GM04503 (cell line): ENCODE measurements around the gene MAPK7.
A peak's percentile ranks its signal among the peaks of the same experiment; 100 is the strongest.

Experiments
- DNase-seq: peaks from one replicate; pipeline ENCODE4 v3.0.0-alpha.2; 2012; ENCODE audit warnings: low read depth

MAPK7 gene

DNA sequence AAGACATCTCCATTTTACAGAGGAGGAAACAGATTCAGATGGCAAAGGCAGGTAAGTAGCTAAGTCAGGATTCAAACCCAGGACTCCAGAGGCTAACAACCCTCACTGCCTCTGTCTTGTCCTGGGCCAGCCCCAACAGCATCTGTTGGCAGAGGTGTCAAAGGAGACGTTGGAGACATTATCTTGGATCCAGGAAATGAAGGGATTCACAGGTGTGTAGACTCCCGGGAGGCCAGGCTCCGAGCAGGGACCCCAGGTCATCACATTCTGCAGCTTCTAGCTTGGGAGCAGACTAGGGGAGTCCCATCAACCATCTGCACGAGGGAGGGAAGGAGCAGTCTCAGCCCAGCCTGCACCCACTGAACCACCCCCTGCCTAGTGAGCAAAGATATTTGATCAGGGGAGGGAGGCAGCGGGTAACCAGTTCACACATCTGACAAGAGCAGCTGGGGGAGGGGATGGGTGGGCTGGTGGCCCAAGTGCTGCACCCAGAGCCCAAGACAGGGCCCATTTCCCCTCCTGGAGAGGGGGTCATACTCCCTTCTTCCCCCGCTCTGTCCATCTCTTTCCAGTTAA lies 14.8 kb upstream of the MAPK7 start:
- no peak for DNase-seq

DNA sequence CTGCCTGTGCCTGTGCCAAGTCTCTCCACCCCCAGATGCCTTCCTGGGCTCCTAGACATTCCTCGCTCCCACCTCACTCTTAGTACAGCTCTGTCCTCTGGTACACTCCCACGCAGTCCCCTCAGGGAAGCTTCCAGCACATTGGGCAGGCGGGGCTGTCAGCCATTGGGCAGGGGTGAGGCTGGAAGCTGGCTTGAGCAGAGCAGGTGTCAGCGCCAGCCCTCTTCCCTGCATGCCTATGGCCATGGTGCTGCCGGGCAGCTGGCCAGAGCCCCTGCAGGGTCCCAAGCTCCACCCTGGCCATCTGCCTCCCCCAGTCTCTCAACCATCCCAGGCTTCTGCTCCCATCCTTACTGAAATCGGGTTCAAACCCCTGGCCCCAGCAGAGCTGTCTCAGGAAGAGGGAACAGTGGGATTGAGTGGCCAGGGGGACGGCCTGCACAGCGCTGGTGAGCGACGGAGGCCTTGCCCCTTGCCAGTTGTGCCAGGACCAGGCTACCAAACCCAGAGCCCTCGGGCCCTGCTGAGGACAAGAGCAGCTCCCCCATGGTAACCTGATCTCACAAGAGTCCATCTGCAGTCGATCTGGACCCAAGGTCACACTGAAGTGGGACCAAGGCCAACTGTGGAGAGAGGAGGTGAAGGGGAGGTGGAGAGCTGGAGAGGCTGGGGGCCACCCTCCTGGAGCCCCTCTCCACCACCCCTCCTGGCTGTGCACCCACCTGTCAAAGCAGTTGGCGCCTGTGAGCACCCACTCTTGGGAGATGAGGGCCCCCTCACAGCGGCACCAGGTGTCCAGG lies 13.4 kb upstream of the MAPK7 start:
- DNase-seq = no peak

DNA sequence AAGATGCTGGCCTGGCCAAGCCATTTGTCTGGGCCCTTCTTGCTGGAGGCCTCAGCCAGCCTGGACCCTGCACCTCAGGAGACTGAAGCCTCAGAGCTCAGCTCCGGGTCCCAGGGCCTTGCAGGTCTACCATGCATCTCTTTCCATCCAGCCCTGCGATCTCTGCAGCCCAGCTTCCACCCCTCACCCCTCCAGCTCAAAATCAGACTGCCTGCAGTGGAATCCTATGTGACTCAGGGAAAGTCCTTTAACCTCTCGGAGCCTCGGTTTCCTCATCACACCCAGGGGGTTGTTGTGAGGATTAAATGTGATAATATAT lies 12.8 kb upstream of the MAPK7 start:
- no peak for DNase-seq

DNA sequence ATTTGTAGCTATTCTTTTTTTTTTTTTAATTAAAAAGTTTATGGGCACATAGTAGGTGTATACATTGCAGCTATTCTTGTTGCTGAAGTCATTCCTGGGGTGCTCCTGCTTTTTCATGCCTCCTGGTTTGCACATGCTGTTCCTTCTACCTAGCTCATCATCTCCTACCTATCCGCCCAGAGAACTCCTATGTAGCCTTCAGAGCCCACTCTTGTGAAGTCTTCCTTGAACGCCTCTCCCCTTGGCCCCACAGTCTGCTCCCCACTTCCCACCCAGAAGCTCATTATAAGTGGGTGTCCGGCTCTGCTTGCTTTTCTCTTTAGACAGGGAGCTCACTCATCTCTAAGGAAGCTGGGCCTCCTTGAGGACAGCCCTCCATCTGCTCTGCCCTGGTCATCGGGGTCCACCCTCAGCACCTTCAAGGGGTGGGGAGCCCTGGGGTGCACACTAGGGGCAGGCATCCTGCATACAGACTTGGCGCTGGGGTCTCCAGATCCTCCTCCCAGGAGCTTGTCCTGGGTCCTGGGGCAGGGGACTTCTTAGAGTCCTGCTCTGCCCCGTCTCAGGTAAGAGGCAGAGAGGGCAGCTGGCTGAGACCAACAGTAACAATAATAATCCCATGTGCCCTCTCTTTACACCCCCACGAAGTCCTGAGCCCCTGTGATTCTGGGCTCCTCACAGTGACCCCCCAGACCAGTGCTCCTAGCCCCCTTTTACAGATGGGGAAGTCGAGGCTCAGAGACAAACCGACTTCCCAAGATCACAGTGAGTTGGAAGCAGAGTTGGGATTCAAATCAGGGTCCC lies 12.3 kb upstream of the MAPK7 start:
- DNase-seq = no peak

DNA sequence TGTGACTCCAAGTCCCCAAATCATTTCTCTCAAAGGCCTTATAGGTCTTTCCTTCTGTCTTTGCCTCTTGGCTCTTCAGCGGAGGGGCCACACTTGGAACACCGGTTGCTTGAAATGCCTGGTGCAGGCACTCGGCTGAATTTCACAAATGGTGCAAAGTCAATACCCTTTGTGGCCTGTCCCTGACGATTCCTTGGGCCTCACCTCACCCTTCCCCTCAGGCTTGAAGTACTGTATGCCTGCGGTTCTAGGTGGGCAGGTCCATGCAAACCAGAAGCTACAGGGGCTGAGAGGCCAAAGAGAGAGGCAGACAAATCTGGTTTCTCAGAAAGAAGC lies 11.7 kb upstream of the MAPK7 start:
- no peak for DNase-seq

DNA sequence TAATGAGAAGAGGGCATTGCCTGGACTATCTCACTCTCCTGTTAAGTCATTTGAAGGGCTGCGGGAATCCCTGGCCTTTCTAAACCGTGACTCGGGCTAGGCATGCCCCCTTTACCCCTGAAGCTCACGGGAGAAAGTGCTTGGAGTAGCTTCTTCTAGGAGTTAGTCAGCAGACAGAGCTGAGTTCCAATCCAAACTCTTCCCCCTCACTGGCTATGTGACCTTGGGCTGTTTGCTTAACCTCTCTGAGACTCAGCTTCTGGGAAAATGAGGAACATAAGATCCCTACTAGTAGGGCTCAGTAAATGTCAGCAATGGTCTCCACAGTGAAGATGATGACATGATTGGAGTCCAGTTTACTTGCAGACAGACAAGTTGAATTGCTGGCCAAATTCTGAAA lies 10.1 kb upstream of the MAPK7 start:
- DNase-seq = no peak

DNA sequence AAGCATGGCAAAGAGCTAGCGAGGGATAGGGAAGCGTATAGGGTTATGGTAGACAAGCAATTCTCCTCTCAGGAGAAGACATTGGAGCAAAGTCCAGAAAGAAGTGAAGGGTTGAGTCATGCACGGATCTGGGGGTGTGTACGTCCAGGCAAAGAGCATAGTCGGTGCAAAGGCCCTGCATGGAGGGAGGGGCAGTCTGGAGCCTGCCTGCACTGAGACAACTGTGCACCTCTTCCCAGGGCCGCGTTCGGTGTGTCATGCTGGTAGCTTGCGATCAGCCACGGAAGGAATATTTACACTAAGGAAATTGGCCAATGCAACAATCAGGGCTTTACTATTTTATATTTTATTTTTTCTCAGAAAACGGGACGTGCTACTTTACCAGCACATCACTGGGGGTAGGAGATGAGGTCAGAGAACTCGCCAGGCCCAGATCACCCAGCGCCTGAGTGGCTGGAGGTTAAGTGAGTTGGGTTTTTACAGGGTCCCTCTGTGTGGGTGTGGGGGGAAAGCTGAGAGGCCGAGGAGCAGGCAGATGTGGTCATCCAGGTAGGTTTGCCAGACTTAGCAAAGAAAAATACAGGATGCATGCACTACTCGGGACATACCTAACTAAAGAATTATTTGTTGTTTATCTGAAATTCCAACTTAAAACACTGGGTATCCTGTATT lies 9.1 kb upstream of the MAPK7 start:
- DNase-seq = no peak

DNA sequence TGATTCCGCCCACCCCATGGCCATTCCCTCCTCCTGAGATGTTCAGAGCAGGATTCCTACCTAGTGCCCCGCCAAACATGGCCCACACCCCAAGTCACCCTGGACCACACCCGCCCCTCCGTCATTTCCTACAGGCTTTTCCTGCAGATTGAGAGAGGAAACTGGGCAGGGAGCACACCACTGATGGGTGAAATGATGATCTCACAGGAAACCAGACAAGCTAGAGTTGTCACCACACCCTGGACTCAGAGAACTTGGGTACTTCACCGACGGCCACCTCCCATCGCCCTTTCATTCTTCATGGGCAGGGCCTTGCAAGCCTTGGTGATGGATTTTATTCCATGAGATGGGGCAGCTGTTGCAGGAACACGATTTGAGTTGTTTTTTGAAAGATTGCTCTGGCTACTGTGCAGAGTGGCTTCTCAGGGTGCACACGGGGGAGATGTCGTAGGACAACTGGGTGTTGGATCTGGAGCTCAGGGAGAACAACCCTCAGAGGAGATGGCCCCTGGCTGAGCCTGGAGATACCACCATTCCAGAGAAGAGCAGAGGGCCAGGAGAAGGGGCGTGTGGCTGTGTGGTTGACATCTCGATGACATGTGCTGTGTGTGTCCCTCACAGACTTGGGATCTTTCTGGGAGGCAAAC lies 8.3 kb upstream of the MAPK7 start:
- no peak for DNase-seq

DNA sequence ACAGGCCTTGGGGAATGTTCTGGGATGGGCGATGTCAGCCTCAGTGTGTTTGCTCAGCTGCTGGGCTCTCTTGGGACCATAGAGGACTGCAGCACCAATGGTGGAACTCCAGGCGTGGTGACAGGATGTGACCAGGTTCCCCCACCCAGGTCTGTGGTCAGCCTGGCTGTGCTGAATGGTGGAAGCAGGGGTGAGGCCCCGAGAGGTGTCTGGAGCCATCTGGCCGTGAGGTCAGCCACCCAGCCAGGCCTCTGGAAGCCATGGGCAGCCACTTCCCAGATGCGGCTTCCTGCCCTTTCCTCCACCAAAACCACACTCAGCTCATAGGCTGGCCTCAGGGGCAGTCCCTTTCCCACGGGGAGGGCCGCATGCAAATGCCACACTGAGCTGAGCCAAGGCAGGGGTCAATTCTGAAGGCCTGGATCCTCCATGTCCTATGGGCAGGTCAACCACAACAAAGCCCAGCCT lies 7.8 kb upstream of the MAPK7 start:
- DNase-seq = no peak

DNA sequence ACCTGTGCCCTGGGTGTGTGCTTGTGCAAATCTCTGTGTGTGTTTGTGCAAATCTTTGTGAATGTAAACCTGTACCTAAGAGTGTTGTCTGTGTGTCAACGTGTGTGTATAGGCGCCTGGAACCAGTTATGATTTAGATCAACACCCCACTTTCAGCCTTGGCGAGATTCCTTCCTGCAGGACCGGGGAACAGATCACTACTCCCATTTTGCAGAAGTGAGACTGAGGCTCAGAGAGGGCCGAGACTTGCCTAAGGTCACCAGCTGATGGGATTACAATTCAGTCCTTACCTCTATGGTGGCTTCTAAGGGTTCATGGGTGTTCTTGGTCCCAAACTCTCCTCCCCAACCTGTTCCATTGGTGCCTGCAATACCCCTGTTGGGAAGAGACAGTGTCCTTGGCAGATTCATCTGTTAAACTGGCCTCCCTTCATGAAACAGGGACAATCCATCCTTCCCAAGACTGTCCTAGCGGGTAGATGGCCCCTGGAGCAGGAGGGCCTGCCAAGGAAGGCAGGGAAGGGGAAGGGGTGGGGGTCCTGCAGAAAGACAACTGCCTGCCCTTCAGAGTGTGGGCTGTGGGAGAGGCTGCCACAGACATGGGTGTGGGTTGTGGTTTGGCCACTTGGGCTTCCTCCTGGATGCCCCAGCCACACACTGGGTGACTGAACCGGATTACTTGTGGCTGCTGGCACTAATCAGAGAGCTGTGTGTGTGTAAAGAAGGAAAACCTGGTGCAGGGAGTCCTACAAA lies 6.9 kb upstream of the MAPK7 start:
- no peak for DNase-seq

DNA sequence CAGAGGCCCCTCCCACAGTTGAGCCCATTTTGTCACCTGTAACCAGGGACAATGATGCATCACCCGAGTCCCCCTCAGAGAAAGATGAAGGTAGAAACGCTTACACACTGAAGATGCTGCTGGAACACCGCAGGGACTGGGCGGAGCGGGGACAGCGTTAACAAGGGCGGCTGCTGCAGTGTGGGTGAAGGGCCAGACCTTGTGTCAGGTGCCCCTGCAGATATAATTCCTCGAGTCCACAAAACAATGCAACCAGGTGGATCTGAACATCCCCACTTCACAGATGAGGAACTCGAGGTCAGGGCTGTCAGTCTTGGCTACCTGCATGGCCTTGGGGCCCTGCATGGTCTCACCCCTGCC lies 6.3 kb upstream of the MAPK7 start:
- no peak for DNase-seq

DNA sequence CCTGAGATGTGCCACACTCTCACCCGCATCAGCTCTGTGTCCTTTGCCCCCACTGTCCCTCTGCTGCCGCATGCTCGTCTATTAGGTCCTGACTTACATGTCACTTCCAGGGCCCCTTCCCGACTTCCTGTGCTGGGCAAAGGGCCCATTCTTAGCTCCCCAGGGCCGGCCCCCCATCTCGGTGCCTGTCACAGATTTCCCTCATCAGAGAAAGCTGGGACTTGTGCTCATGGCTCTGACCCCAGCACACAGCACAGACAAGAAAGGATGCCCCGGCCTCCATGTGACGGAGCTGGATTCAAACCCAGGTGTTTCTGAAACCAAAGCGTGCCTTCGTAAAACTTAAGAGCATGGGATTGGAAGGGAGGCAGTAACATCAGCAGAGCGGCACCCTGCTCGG lies 5.9 kb upstream of the MAPK7 start:
- DNase-seq = no peak

DNA sequence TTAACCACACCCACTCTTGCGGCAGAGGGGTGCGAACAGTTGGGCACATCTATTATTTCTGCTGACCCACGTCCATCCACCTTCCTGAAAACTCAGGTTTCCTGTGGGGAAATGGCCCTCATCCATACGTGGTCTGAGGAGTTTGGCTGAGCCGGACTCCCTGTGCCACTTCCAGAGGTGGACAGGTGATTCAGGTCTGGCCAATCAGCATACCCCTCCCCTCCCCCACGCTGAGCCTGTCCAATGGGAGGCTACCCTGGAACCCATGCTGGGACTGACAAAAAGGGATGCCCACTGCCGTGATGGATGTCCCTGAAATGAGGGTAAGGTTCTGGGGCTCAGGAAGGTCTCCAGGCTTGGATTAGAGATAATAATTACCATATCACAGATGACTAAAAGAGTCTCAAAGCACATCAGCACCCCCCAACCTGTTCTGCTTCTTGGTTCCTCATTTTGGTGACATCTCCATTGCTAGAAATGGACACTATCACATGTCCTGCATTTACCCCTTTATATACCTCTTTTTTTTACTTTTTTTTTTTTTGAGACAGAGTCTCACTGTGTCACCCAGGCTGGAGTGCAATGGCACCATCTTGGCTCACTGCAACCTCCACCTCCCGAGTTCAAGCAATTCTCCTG lies 5.3 kb upstream of the MAPK7 start:
- DNase-seq = no peak

DNA sequence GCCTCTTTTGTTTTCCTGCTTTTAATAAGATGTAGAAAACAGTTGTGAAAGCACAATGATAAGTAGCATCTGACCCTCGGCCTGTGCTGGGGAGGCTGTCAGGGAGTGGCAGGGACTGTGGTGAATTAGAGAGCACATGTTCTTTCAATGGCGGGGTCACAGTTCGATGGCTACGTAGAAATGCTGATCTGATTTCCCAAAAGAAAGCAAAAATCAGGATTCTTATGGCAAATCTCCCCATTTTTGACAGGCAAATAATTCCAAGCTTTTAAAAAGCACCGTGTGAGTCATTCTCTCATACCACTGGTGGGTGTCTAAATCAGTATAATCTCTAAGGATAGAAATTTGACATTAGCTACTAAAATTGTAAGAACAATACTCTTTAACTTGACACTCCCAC lies 4.2 kb upstream of the MAPK7 start:
- no peak for DNase-seq

DNA sequence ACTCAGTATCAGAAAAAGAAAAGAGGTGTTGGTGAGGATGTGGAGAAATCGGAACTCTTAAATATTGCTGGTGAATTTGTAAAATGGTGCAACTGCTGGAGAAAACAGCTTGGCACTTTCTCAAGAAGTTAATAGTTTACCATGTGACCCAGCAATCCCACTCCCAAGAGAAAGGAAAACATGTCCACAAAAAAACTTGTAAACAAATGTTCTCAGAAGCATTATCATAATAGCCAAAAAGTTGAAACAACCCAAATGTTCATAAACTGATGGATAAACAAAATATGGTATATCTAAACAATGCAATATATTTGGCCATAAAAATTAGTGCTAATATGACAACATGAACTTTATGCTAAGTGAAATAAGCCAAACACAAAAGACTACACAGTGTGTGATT lies 2.6 kb upstream of the MAPK7 start:
- DNase-seq = no peak

DNA sequence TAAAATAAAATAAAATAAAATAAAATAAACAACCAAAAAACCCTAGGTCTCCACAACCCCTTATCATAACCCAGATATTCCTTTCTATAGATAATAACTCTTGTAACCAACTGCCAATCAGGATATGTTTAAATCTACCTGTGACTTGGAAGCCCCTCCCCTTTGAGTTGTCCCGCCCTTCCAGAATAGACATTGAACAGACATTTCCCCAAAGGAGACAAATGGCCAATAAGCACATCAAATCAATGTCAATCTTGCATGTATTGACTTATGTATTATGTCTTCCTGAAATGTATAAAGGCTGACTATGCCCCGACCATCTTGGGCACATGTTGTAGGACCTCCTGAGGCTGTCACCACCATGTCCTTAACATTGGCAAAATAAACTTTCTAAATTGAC lies 1.5 kb upstream of the MAPK7 start:
- DNase-seq = no peak

DNA sequence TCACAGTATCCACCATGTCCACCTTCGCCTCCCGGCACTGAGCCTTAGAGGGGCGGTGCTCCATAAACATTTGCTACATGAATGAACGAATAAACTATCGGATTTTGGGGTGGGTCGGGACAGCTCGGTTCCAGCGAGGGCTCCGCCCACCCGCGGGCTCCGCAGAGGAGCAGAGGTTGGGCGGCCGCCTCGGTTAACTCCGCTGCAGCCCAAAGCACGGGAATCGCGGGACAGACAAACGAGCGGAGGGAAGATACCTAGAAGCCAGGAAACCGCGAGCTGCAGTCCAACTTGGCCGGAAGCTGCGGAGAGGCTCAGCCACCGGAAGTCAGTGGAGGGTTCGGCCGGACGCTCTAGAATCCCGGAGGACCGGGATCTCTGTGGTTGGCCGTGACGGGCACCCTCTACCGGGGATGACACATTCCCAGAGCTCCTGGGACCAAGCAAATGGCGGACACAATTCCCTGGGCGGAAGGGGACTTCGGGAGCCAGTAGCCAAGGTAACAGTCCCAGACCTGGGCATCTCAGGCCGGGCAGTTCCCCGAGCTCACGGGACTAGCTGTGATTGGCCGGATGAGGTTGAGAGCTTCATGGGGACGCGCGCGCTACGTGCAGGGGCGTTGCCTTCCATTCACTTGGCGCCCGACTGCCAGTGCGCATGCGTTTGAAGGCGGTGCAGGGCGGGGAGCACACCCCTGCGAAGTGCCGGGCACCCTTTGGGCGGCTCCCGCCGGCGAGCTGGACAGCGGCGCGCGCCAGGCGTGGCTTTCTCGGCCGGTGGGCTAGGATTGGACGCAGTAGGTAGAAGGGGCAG lies 489 bp upstream of the MAPK7 start:
- DNase-seq = peak; percentile 93

DNA sequence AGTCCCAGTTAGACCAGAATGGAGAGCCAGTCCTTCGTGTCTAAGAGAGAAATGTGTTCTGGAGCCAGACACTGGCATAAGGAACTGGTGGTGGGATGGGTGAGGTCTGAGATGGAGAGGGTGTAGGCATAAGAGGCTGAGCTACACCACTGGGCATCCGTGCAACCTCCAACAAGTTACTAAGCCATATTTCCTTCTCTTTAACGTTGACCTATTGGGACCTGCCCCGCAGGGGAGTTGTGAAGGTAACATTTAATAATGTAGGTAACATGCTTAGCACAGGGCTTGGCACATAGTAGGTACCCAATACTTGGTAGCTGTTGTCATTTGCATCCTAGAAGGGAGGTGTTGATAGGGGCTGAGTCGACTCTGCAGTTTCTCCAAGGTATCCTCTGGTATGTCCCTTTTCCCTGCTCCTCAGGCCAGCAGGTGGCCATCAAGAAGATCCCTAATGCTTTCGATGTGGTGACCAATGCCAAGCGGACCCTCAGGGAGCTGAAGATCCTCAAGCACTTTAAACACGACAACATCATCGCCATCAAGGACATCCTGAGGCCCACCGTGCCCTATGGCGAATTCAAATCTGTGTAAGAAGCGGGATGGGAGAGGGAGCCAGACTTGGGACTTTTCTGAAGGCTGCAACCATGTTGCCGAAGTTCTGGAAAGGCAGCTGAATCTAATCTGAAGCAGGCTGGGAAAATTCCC lies 1.2 kb downstream of the MAPK7 start:
- no peak for DNase-seq

DNA sequence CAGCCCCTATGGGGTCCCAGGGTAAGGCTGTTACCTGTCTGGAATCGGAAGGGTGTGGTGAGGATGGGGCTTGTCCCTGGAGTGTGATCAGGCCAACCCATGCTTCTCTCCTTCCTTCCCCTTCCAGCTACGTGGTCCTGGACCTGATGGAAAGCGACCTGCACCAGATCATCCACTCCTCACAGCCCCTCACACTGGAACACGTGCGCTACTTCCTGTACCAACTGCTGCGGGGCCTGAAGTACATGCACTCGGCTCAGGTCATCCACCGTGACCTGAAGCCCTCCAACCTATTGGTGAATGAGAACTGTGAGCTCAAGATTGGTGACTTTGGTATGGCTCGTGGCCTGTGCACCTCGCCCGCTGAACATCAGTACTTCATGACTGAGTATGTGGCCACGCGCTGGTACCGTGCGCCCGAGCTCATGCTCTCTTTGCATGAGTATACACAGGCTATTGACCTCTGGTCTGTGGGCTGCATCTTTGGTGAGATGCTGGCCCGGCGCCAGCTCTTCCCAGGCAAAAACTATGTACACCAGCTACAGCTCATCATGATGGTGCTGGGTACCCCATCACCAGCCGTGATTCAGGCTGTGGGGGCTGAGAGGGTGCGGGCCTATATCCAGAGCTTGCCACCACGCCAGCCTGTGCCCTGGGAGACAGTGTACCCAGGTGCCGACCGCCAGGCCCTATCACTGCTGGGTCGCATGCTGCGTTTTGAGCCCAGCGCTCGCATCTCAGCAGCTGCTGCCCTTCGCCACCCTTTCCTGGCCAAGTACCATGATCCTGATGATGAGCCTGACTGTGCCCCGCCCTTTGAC lies 2.4 kb downstream of the MAPK7 start:
- no peak for DNase-seq
